A549 (cell line): Measurements from ENCODE around the gene AGPAT2. TPM values are rescaled to one million over a fixed set of nuclear protein-coding genes. Genes with fewer than 3 reads are reported as not detected.
"Not testable (repeated sequence)": the region's sequence is repeated elsewhere in the genome, so short reads cannot be mapped to it uniquely, and the experiment has no call there.

Experiments
- ATAC-seq, 2 experiments: fragments of 200-7000 bp in 1 of 2; fragments of >200 bp in 1 of 2; cut with Nextera tagmentation in 1 of 2; cut with Tn5 transposase in 1 of 2; 3 replicates each; pipeline versions ENCODE4 v1.8.0 to v1.9.1; 2018 to 2020; ENCODE audit warnings: mild to moderate bottlenecking in 1 of 2, moderate library complexity in 1 of 2
- CTCF ChIA-PET: fragments of 300-600 bp; sonication (Branson Sonifier 250); formaldehyde crosslinking; extraction: SDS; loops from one replicate; lab custom pipeline; 2021; ENCODE audit warnings: antibody characterized with exemption, inconsistent platforms; lab: Yijun Ruan, JAX
- POLR2A ChIA-PET: fragments of 350-600 bp; formaldehyde crosslinking; extraction: SDS; loops from one replicate; lab custom pipeline; 2021; ENCODE audit warnings: antibody characterized with exemption, inconsistent platforms; lab: Yijun Ruan, JAX
- DNase-seq, 2 experiments: peaks; one replicate each; pipeline versions ENCODE4 v3.0.0 to v3.0.0-alpha.2; 2011 to 2016; ENCODE audit warnings: low read depth in 1 of 2, low spot score in 1 of 2
- FAIRE-seq: peaks from 2 replicates; lab custom pipeline; 2011; peaks lifted over from hg19 to GRCh38; lab: Jason Lieb, UNC
- H3K27ac ChIP-seq, 2 experiments: fragments of >200 bp; sonication (Bioruptor Twin); formaldehyde crosslinking; 3 replicates each; pipeline ENCODE4 v1.5.1; 2016 to 2017
- H3K4me1 ChIP-seq: fragments of >200 bp; sonication (Bioruptor Twin); formaldehyde crosslinking; 3 replicates; pipeline ENCODE4 v1.6.1; 2016
- H3K4me2 ChIP-seq: fragments of >200 bp; sonication (Bioruptor Twin); formaldehyde crosslinking; 3 replicates; pipeline ENCODE4 v1.6.1; 2016
- H3K4me3 ChIP-seq: fragments of >200 bp; sonication (Bioruptor Twin); formaldehyde crosslinking; 3 replicates; pipeline ENCODE4 v1.5.1; 2016
- H3K9me3 ChIP-seq: fragments of >200 bp; sonication (Bioruptor Twin); formaldehyde crosslinking; 3 replicates; pipeline ENCODE4 v1.6.1; 2016
- ATOH8 ChIP-seq: fragments of 250-450 bp; sonication (Bioruptor Pico); IDR thresholded peaks from 2 replicates; pipeline ENCODE4 v1.5.0; 2020; ENCODE audit warnings: low read depth, mild to moderate bottlenecking, moderate library complexity
- CTCF ChIP-seq: fragments of >200 bp; sonication (Bioruptor Twin); formaldehyde crosslinking; IDR thresholded peaks from 3 replicates; pipeline ENCODE4 v1.5.1; 2016
- JUN ChIP-seq, 2 experiments: fragments of >200 bp; sonication (Bioruptor Twin); formaldehyde crosslinking; IDR thresholded peaks; 2 replicates in 1 of 2; 3 replicates in 1 of 2; pipeline ENCODE4 v1.6.1; 2016 to 2017
- MYC ChIP-seq: IDR thresholded peaks from 2 replicates; pipeline ENCODE4 v1.6.1; 2012; ENCODE audit warnings: mild to moderate bottlenecking, inconsistent platforms, low read length, improper control_type of control experiment, borderline replicate concordance
- RNF2 ChIP-seq: fragments of 200-600 bp; sonication (generic); IDR thresholded peaks from 2 replicates; pipeline ENCODE4 v1.6.1; 2016; ENCODE audit warnings: low read depth, mild to moderate bottlenecking, antibody characterized with exemption, moderate library complexity, borderline replicate concordance
- SMC3 ChIP-seq: fragments of >200 bp; sonication (Bioruptor Twin); formaldehyde crosslinking; IDR thresholded peaks from 3 replicates; pipeline ENCODE4 v1.6.1; 2018; ENCODE audit warnings: inconsistent platforms
- WGBS: methylation state at CpG from one replicate; pipeline ENCODE4 v1.1.6; 2017; ENCODE audit errors: missing lambda C conversion rate; 5-methylcytosine and 5-hydroxymethylcytosine counted together
- polyA plus RNA-seq, 4 experiments: library from polyadenylated mRNA; depleted of rRNA in 3 of 4; stranded (reverse); fragments of >200 nt; fragmentation: RNase III in 1 of 4; extraction: RNeasy Plus Mini Kit Qiagen cat#74134 plus additional on column Dnase treatment in 1 of 4; gene quantifications; 2 replicates in 3 of 4; 3 replicates in 1 of 4; pipeline ENCODE4 v1.2.3, GENCODE V29; 2011 to 2017

AGPAT2 gene
- polyA plus RNA-seq, 2 of the 4 experiments (the other 2 are of a cell fraction) = 32.3 to 49.5 TPM

- H3K4me3 ChIP-seq = no peak overlapping the region
- WGBS = 64% methylated on average over 30 of the region's 32 CpGs
- ChIA-PET POLR2A (no interaction called here), CTCF (interaction anchor here (1.0 to 17.6 kb wide), 6 partner anchors 9 to 153 kb away, joined by 3 to 313 read pairs (median 20); no protein-coding TSS in a partner anchor)
- ATAC-seq = no peak
- FAIRE-seq = no peak
- H3K4me1 ChIP-seq = peaks cover 12% of the 10 kb centered on the region
- no peak overlapping the region for H3K27ac ChIP-seq
- TF ChIP-seq SMC3 = no peak
- TF ChIP-seq MYC = no peak
- DNase-seq = no peak
- H3K4me2 ChIP-seq = no peak overlapping the region
- H3K9me3 ChIP-seq = no peaks in the 10 kb centered on the region
Observed at GRCh38 chr9:136640171-136641111, 46.8 kb downstream of the AGPAT2 start.

- ChIA-PET POLR2A (no interaction called here), CTCF (interaction anchor here (0.7 to 17.6 kb wide), 5 partner anchors 9 to 147 kb away, joined by 3 to 313 read pairs (median 8); no protein-coding TSS in a partner anchor)
- no peaks in the 10 kb centered on the region for H3K9me3 ChIP-seq
- 68% methylated on average over 11 of the region's 11 CpGs for WGBS
- H3K27ac ChIP-seq = no peak overlapping the region
- no peak overlapping the region for H3K4me2 ChIP-seq
- no peak for FAIRE-seq
- no peaks in the 10 kb centered on the region for H3K4me1 ChIP-seq
- DNase-seq = no peak
- TF ChIP-seq CTCF (no peak), RNF2 (no peak), JUN (IDR thresholded peaks at IDR 0.05) (no peak), ATOH8 (no peak)
- no peak overlapping the region for H3K4me3 ChIP-seq
- no peak for ATAC-seq
Observed at GRCh38 chr9:136634904-136635303, 52.4 kb downstream of the AGPAT2 start.

- CTCF ChIA-PET = interaction anchor here (0.9 to 17.6 kb wide), 13 partner anchors 10 to 287 kb away, joined by 3 to 776 read pairs (median 4); no protein-coding TSS in a partner anchor
- H3K4me2 ChIP-seq, H3K9me3 ChIP-seq, DNase-seq, POLR2A ChIA-PET, H3K4me3 ChIP-seq, H3K4me1 ChIP-seq, ATAC-seq, H3K27ac ChIP-seq, FAIRE-seq: not testable (repeated sequence)
- WGBS = 71% methylated on average over 36 of the region's 36 CpGs
Observed at GRCh38 chr9:136632491-136633106, 54.7 kb downstream of the AGPAT2 start.

- not testable (repeated sequence) for H3K4me1 ChIP-seq, H3K27ac ChIP-seq, H3K4me3 ChIP-seq, H3K9me3 ChIP-seq, H3K4me2 ChIP-seq, FAIRE-seq, DNase-seq, ATAC-seq
- POLR2A ChIA-PET = interaction anchor here (1.2 kb wide), 1 partner anchor 147 kb away, joined by 3 read pairs; no protein-coding TSS in a partner anchor
- WGBS = 39% methylated on average over 13 of the region's 13 CpGs
- CTCF ChIA-PET = interaction anchor here (0.6 to 10.1 kb wide), 44 partner anchors 10 to 414 kb away, joined by 3 to 776 read pairs (median 4); no protein-coding TSS in a partner anchor
Observed at GRCh38 chr9:136632072-136632471, 55.2 kb downstream of the AGPAT2 start.
